NT2/D1 (cell line): ENCODE results near the gene ZNF516.

Experiments
- DNase-seq: peaks from one replicate; pipeline ENCODE4 v3.0.0-alpha.2; 2011; ENCODE audit warnings: low read depth, low spot score
- H3K27me3 ChIP-seq: 2 replicates; pipeline ENCODE4 v1.6.0; 2011; ENCODE audit warnings: mild to moderate bottlenecking; ENCODE audit not compliant: insufficient read length, insufficient read depth
- H3K36me3 ChIP-seq: 2 replicates; pipeline ENCODE4 v1.6.1; 2011; ENCODE audit warnings: mild to moderate bottlenecking, low read length, mixed read lengths; ENCODE audit not compliant: insufficient read depth, insufficient read length
- H3K4me1 ChIP-seq: 2 replicates; pipeline ENCODE4 v1.5.1; 2011; ENCODE audit not compliant: insufficient read depth, insufficient read length
- H3K4me3 ChIP-seq: 2 replicates; pipeline ENCODE4 v1.5.1; 2011; ENCODE audit warnings: low read depth; ENCODE audit not compliant: insufficient read length
- H3K9ac ChIP-seq: 2 replicates; pipeline ENCODE4 v1.6.0; 2011; ENCODE audit warnings: low read depth; ENCODE audit not compliant: insufficient read length
- H3K9me3 ChIP-seq: 2 replicates; pipeline ENCODE4 v1.5.1; 2011; ENCODE audit warnings: mild to moderate bottlenecking, low read length; ENCODE audit not compliant: insufficient read depth
- SUZ12 ChIP-seq: IDR thresholded peaks from 2 replicates; pipeline ENCODE4 v1.6.1; 2011; ENCODE audit not compliant: insufficient read length, insufficient read depth; ENCODE audit errors: extremely low read depth
- YY1 ChIP-seq: IDR thresholded peaks from 2 replicates; pipeline ENCODE4 v1.6.1; 2011; ENCODE audit not compliant: insufficient read length, insufficient read depth
- ZNF274 ChIP-seq: IDR thresholded peaks from 2 replicates; pipeline ENCODE4 v1.6.1; 2011; ENCODE audit warnings: mild to moderate bottlenecking, low read depth, low read length

ZNF516 gene

GRCh38 chr18:76323891-76324290 is 171.2 kb downstream of the ZNF516 start:
- no peak for DNase-seq
- Histone ChIP-seq H3K9me3 (no peaks in the 10 kb centered on the region), H3K4me3 (no peak overlapping the region), H3K4me1 (no peaks in the 10 kb centered on the region), H3K36me3 (no peaks in the 10 kb centered on the region), H3K27me3 (no peaks in the 10 kb centered on the region), H3K9ac (no peak overlapping the region)
- TF ChIP-seq SUZ12, result no peak
- TF ChIP-seq YY1, result no peak
- TF ChIP-seq ZNF274, result no peak

- H3K4me3 ChIP-seq, result no peak overlapping the region
- TF ChIP-seq ZNF274, result no peak
- TF ChIP-seq YY1, result no peak
- no peak for TF ChIP-seq SUZ12
- H3K9me3 ChIP-seq, result no peaks in the 10 kb centered on the region
- no peaks in the 10 kb centered on the region for H3K4me1 ChIP-seq
- no peaks in the 10 kb centered on the region for H3K27me3 ChIP-seq
- no peaks in the 10 kb centered on the region for H3K36me3 ChIP-seq
- DNase-seq, result no peak
- H3K9ac ChIP-seq, result no peak overlapping the region
Measured at GRCh38 chr18:76322686-76323085, 172.4 kb downstream of the ZNF516 start.

- H3K36me3 ChIP-seq, result no peaks in the 10 kb centered on the region
- TF ChIP-seq YY1, result no peak
- TF ChIP-seq SUZ12, result no peak
- TF ChIP-seq ZNF274, result no peak
- H3K27me3 ChIP-seq, result no peaks in the 10 kb centered on the region
- DNase-seq, result no peak
- no peak overlapping the region for H3K9ac ChIP-seq
- H3K9me3 ChIP-seq, result no peaks in the 10 kb centered on the region
- H3K4me3 ChIP-seq, result no peak overlapping the region
- no peaks in the 10 kb centered on the region for H3K4me1 ChIP-seq
Measured at GRCh38 chr18:76319366-76319765, 175.7 kb downstream of the ZNF516 start.

- H3K27me3 ChIP-seq, result no peaks in the 10 kb centered on the region
- H3K4me1 ChIP-seq, result no peaks in the 10 kb centered on the region
- H3K4me3 ChIP-seq, result no peak overlapping the region
- TF ChIP-seq YY1, result no peak
- H3K9me3 ChIP-seq, result no peaks in the 10 kb centered on the region
- H3K36me3 ChIP-seq, result no peaks in the 10 kb centered on the region
- no peak overlapping the region for H3K9ac ChIP-seq
- no peak for DNase-seq
Measured at GRCh38 chr18:76318607-76319006, 176.4 kb downstream of the ZNF516 start.

GRCh38 chr18:76317136-76317535 is 177.9 kb downstream of the ZNF516 start:
- Histone ChIP-seq H3K36me3 (no peaks in the 10 kb centered on the region), H3K27me3 (no peaks in the 10 kb centered on the region), H3K9me3 (no peaks in the 10 kb centered on the region), H3K4me1 (no peaks in the 10 kb centered on the region), H3K4me3 (no peak overlapping the region), H3K9ac (no peak overlapping the region)
- DNase-seq, result no peak
- TF ChIP-seq ZNF274, result no peak
- TF ChIP-seq YY1, result no peak
- TF ChIP-seq SUZ12, result no peak

- H3K9ac ChIP-seq, result no peak overlapping the region
- no peaks in the 10 kb centered on the region for H3K4me1 ChIP-seq
- no peak for TF ChIP-seq SUZ12
- no peak for TF ChIP-seq YY1
- no peak for TF ChIP-seq ZNF274
- H3K9me3 ChIP-seq, result no peaks in the 10 kb centered on the region
- no peak for DNase-seq
- no peaks in the 10 kb centered on the region for H3K36me3 ChIP-seq
- no peaks in the 10 kb centered on the region for H3K27me3 ChIP-seq
- no peak overlapping the region for H3K4me3 ChIP-seq
Measured at GRCh38 chr18:76315722-76316230, 179.3 kb downstream of the ZNF516 start.

GRCh38 chr18:76314496-76314895 is 180.5 kb downstream of the ZNF516 start:
- Histone ChIP-seq H3K4me3 (no peak overlapping the region), H3K27me3 (no peaks in the 10 kb centered on the region), H3K4me1 (no peaks in the 10 kb centered on the region), H3K9me3 (no peaks in the 10 kb centered on the region), H3K36me3 (no peaks in the 10 kb centered on the region), H3K9ac (no peak overlapping the region)
- DNase-seq, result no peak
- TF ChIP-seq YY1 (no peak), SUZ12 (no peak), ZNF274 (no peak)

- H3K9me3 ChIP-seq, result no peaks in the 10 kb centered on the region
- no peaks in the 10 kb centered on the region for H3K36me3 ChIP-seq
- no peak overlapping the region for H3K4me3 ChIP-seq
- H3K27me3 ChIP-seq, result no peaks in the 10 kb centered on the region
- no peaks in the 10 kb centered on the region for H3K4me1 ChIP-seq
- TF ChIP-seq ZNF274 (no peak), SUZ12 (no peak), YY1 (no peak)
- no peak for DNase-seq
- H3K9ac ChIP-seq, result no peak overlapping the region
Measured at GRCh38 chr18:76314015-76314414, 181.0 kb downstream of the ZNF516 start.
